GM21528 (cell line): ENCODE data around the gene ABCB10.
A peak's percentile ranks its signal among the peaks of the same experiment; 100 is the strongest.
"Not testable (repeated sequence)": the region's sequence is repeated elsewhere in the genome, so short reads cannot be mapped to it uniquely, and the experiment has no call there.

Source experiments
- ATAC-seq: cut with Tn5 transposase; IDR thresholded peaks from one replicate; pipeline ENCODE4 v1.9.1; 2021; ENCODE audit warnings: mild to moderate bottlenecking, moderate library complexity; ENCODE audit not compliant: unreplicated experiment, low FRiP score

The ABCB10 gene

GRCh38 chr1:229558460-229559335 is at the start of gene ABCB10:
TSS of gene ABCB10 (minus strand) at chr1:229558707. CDS start at chr1:229558652, 55 bp downstream.
- ATAC-seq: peak; percentile 88

- no peak for ATAC-seq
These were observed 48.9 kb upstream of the ABCB10 start for GRCh38 chr1:229607370-229607769.

- no peak for ATAC-seq
These were observed 45.0 kb upstream of the ABCB10 start for GRCh38 chr1:229603371-229604005.

GRCh38 chr1:229600229-229600628 is 41.7 kb upstream of the ABCB10 start:
- ATAC-seq: no peak

GRCh38 chr1:229599218-229599954 is 40.9 kb upstream of the ABCB10 start:
- no peak for ATAC-seq

- no peak for ATAC-seq
These were observed 39.4 kb upstream of the ABCB10 start for GRCh38 chr1:229597877-229598276.

- ATAC-seq: no peak
These were observed 38.6 kb upstream of the ABCB10 start for GRCh38 chr1:229596925-229597699.

- not testable (repeated sequence) for ATAC-seq
These were observed 37.4 kb upstream of the ABCB10 start for GRCh38 chr1:229595876-229596275.

- no peak for ATAC-seq
These were observed 35.9 kb upstream of the ABCB10 start for GRCh38 chr1:229594227-229595008.

GRCh38 chr1:229593800-229594199 is 35.3 kb upstream of the ABCB10 start:
- ATAC-seq: no peak

DNA sequence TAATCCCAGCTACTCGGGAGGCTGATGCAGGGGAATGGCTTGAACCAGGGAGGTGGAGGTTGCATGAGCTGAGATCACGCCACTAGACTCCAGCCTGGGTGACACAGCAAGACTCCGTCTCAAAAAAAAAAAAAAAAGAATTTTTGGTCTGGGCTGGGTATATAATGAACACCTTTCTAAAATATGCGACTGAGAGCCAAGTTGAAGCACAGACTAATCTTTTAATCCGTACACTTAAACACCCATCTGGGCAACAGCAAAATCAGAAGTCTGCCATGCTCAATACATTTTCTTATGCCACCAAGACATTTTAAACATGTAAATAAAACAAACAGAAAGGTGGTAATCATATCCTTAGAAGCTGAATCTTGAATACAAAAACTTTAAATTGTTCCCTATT is 31.6 kb upstream of the ABCB10 start:
- no peak for ATAC-seq

GRCh38 chr1:229585338-229585737 is 26.8 kb upstream of the ABCB10 start:
- ATAC-seq: no peak

DNA sequence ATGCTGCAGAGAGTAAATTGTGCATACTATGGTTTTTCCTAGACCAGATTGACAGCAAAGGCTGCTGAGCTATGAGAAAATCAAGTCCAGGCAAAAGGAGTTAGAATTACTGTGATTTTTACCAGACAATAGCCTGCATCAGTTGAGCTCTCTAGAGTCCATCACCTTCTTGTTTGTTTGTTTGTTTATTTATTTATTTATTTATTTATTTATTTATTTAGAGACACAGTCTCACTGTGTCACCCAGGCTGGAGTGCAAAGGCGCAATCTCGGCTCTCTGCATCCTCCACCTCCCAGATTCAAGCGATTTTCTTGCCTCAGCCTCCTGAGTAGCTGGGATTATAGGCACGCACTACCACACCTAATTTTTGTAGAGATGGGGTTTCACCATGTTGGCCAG is 24.2 kb upstream of the ABCB10 start:
- ATAC-seq: no peak

DNA sequence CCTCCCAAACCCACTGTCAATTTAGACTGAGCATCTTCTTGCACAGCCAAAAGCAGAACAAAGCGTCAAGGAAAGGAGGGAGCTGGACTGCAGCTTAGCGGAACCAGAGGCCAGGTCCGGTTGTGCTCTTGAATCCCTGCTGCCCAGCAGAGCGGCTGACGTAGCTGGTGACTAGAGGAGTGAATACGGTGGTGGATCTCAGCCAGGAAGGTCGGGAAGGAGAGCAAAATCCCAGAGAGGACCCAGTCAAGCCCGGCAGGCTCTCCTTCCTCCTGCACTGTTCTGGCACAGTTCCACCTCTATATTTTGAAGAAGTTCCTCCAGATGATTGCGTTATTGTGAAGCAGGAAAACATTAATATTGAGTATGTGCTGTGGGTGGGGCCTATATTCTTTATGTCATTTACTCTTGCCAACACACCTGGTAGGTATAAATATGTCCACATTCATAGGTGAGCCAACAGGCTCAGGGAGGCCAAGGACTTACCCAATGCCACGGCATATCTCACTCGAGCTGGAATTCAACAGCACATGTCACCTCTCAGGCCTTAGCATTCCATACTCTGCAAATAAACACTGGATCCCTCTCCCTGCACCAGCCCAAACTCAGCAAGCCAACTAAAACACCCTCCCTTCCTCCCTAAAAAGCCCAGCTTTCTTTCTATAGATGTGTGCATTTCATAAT is 23.6 kb upstream of the ABCB10 start:
- no peak for ATAC-seq

DNA sequence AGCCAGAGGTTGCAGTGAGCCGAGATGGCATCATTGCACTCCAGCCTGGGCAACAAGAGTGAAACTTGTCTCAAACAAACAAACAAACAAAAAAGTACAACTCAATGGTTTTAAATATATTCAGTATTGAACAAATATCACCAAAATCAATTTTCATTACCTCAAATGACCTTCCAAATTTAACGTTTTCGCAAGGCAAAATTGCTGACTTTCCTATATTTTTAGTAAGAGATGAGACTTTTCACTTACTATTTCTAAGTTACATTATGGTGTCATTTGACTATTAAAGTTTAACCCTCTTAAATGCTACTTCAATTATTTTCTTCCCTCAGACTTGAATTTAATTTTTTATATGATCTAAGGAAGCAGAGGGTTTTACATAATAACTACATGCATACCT is 23.0 kb upstream of the ABCB10 start:
- no peak for ATAC-seq

GRCh38 chr1:229579059-229579673 is 20.7 kb upstream of the ABCB10 start:
- ATAC-seq: no peak

DNA sequence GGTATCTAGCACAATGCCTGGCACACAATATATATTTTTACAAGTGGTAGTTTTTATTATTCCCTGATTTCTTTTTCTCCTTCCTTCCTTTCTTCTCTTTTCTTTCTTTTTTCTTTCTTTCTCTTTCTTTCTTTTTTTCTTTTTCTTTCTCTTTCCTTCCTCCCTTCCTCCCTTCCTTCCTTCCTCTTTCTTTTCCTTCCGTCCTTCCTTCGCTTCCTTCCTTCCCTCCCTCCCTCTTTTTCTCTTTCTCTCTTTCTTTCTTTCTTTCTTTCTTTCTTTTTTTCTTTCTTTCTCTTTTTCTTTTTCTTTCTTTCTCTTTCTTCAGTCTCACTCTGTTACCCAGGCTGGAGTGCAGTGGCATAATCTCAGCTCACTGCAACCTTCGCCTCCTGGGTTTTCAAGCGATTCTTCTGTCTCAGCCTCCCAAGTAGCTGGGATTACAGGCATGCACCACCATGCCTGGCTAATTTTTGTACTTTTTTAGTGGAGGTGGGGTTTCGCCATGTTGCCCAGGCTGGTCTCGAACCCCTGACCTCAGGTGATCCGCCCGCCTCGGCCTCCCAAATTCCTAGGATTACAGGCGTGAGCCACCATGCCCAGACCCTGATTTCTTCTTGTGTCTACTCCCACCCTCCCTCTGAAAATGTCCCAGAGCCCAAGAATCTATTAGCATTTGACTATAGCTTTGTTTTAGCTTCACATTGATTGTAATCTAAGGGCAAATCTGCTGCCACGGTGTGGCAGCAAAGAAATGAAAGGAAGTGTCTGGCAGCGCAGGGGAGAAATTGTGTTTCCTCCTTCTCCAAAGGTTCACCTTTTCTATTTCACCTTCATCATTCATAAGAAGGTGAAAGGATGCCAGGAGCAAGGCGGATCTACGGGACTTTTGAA is 19.9 kb upstream of the ABCB10 start:
- ATAC-seq: no peak
